ENCODE results near the gene PCDHGA5.
"Not testable (repeated sequence)": the region's sequence is repeated elsewhere in the genome, so short reads cannot be mapped to it uniquely, and the experiment has no call there.

Gene PCDHGA5

GRCh38 chr5:141394401-141395187, 30.6 kb downstream of the PCDHGA5 start:
- H3K9me3 ChIP-seq (ENCODE audit: insufficient read depth, low read depth, low read length): peaks cover 86% of the 10 kb centered on the region
- not testable (repeated sequence) for H3K4me3 ChIP-seq (ENCODE audit: low read length); H3K27ac ChIP-seq (ENCODE audit: low read length); H3K36me3 ChIP-seq (ENCODE audit: insufficient read depth, low read depth, low read length); H3K9ac ChIP-seq (ENCODE audit: low read depth, low read length); H3K4me1 ChIP-seq (ENCODE audit: insufficient read depth, low read length); H3K27me3 ChIP-seq (ENCODE audit: insufficient read depth, low read length)

GRCh38 chr5:141397756-141398551, 34.0 kb downstream of the PCDHGA5 start, which contains the start of gene PCDHGB5:
Gene PCDHGB5, plus strand, starts transcription at chr5:141397947. Its CDS starts 181 bp downstream, at chr5:141398128.
- H3K27ac ChIP-seq (ENCODE audit: low read length); H3K4me3 ChIP-seq (ENCODE audit: low read length); H3K9ac ChIP-seq (ENCODE audit: low read depth, low read length); H3K4me1 ChIP-seq (ENCODE audit: insufficient read depth, low read length); H3K36me3 ChIP-seq (ENCODE audit: insufficient read depth, low read depth, low read length); H3K27me3 ChIP-seq (ENCODE audit: insufficient read depth, low read length): not testable (repeated sequence)
- peaks cover 79% of the 10 kb centered on the region for H3K9me3 ChIP-seq (ENCODE audit: insufficient read depth, low read depth, low read length)

- Histone ChIP-seq H3K27ac (ENCODE audit: low read length) (no peak overlapping the region), H3K4me3 (ENCODE audit: low read length) (no peak overlapping the region), H3K9ac (ENCODE audit: low read depth, low read length) (no peak overlapping the region), H3K27me3 (ENCODE audit: insufficient read depth, low read length) (no peaks in the 10 kb centered on the region), H3K36me3 (ENCODE audit: insufficient read depth, low read depth, low read length) (no peaks in the 10 kb centered on the region), H3K9me3 (ENCODE audit: insufficient read depth, low read depth, low read length) (peaks cover 74% of the 10 kb centered on the region), H3K4me1 (ENCODE audit: insufficient read depth, low read length) (no peaks in the 10 kb centered on the region)
These were observed 34.6 kb downstream of the PCDHGA5 start for GRCh38 chr5:141398608-141399007.

- Histone ChIP-seq H3K9me3 (ENCODE audit: insufficient read depth, low read depth, low read length) (peaks cover 65% of the 10 kb centered on the region), H3K4me1 (ENCODE audit: insufficient read depth, low read length) (no peaks in the 10 kb centered on the region), H3K4me3 (ENCODE audit: low read length) (no peak overlapping the region)
These were observed 35.7 kb downstream of the PCDHGA5 start for GRCh38 chr5:141399555-141400258.

GRCh38 chr5:141402553-141403243, 38.7 kb downstream of the PCDHGA5 start, which contains the start of gene PCDHGA9:
Gene PCDHGA9, plus strand, starts transcription at chr5:141402778. Its CDS starts 175 bp downstream, at chr5:141402953.
- Histone ChIP-seq H3K9me3 (ENCODE audit: insufficient read depth, low read depth, low read length) (peaks cover 38% of the 10 kb centered on the region), H3K9ac (ENCODE audit: low read depth, low read length) (no peak within 1 kb of the TSS)

More at GRCh38 chr5:141399555-141400258, 35.7 kb downstream of the PCDHGA5 start:
- H3K27ac ChIP-seq (ENCODE audit: low read length): no peak overlapping the region
- no peak overlapping the region for H3K9ac ChIP-seq (ENCODE audit: low read depth, low read length)
- no peaks in the 10 kb centered on the region for H3K36me3 ChIP-seq (ENCODE audit: insufficient read depth, low read depth, low read length)
- no peaks in the 10 kb centered on the region for H3K27me3 ChIP-seq (ENCODE audit: insufficient read depth, low read length)

GRCh38 chr5:141403387-141403786, 39.4 kb downstream of the PCDHGA5 start:
- H3K27ac ChIP-seq (ENCODE audit: low read length): no peak overlapping the region
- no peak overlapping the region for H3K9ac ChIP-seq (ENCODE audit: low read depth, low read length)
- peaks cover under 1% of the 10 kb centered on the region; the same call in 1 of the 2 replicates for H3K27me3 ChIP-seq (ENCODE audit: insufficient read depth, low read length)
- no peaks in the 10 kb centered on the region for H3K36me3 ChIP-seq (ENCODE audit: insufficient read depth, low read depth, low read length)
- no peaks in the 10 kb centered on the region for H3K4me1 ChIP-seq (ENCODE audit: insufficient read depth, low read length)
- H3K4me3 ChIP-seq (ENCODE audit: low read length): no peak overlapping the region
- peaks cover 37% of the 10 kb centered on the region for H3K9me3 ChIP-seq (ENCODE audit: insufficient read depth, low read depth, low read length)

More at GRCh38 chr5:141402553-141403243, 38.7 kb downstream of the PCDHGA5 start, which contains the start of gene PCDHGA9:
- Histone ChIP-seq H3K4me3 (ENCODE audit: low read length) (no peak within 1 kb of the TSS), H3K27me3 (ENCODE audit: insufficient read depth, low read length) (no peaks in the 10 kb centered on the region), H3K4me1 (ENCODE audit: insufficient read depth, low read length) (no peaks in the 10 kb centered on the region), H3K27ac (ENCODE audit: low read length) (no peak within 1 kb of the TSS), H3K36me3 (ENCODE audit: insufficient read depth, low read depth, low read length) (no peaks in the 10 kb centered on the region)

- not testable (repeated sequence) for H3K27ac ChIP-seq (ENCODE audit: low read length); H3K4me1 ChIP-seq (ENCODE audit: insufficient read depth, low read length); H3K36me3 ChIP-seq (ENCODE audit: insufficient read depth, low read depth, low read length)
- peaks cover 16% of the 10 kb centered on the region; the same call in 1 of the 2 replicates for H3K9me3 ChIP-seq (ENCODE audit: insufficient read depth, low read depth, low read length)
- peak within 1 kb of the TSS; percentile 84 for H3K4me3 ChIP-seq (ENCODE audit: low read length)
- peaks cover 12% of the 10 kb centered on the region for H3K27me3 ChIP-seq (ENCODE audit: insufficient read depth, low read length)
- peak within 1 kb of the TSS; percentile 76 for H3K9ac ChIP-seq (ENCODE audit: low read depth, low read length)
These were observed 44.0 kb downstream of the PCDHGA5 start, which contains the start of gene PCDHGB6 for GRCh38 chr5:141407790-141408505. Gene PCDHGB6, plus strand, starts transcription at chr5:141408021. Its CDS starts 182 bp downstream, at chr5:141408203.

GRCh38 chr5:141409598-141410306, 45.8 kb downstream of the PCDHGA5 start:
- Histone ChIP-seq H3K36me3 (ENCODE audit: insufficient read depth, low read depth, low read length) (no peaks in the 10 kb centered on the region), H3K4me1 (ENCODE audit: insufficient read depth, low read length) (no peaks in the 10 kb centered on the region), H3K9ac (ENCODE audit: low read depth, low read length) (no peak overlapping the region), H3K27ac (ENCODE audit: low read length) (no peak overlapping the region), H3K27me3 (ENCODE audit: insufficient read depth, low read length) (peaks cover 12% of the 10 kb centered on the region), H3K9me3 (ENCODE audit: insufficient read depth, low read depth, low read length) (peaks cover 27% of the 10 kb centered on the region), H3K4me3 (ENCODE audit: low read length) (no peak overlapping the region)

GRCh38 chr5:141411575-141411974, 47.6 kb downstream of the PCDHGA5 start:
- Histone ChIP-seq H3K4me1 (ENCODE audit: insufficient read depth, low read length) (no peaks in the 10 kb centered on the region), H3K27me3 (ENCODE audit: insufficient read depth, low read length) (peaks cover 12% of the 10 kb centered on the region), H3K4me3 (ENCODE audit: low read length) (no peak overlapping the region), H3K36me3 (ENCODE audit: insufficient read depth, low read depth, low read length) (no peaks in the 10 kb centered on the region), H3K9me3 (ENCODE audit: insufficient read depth, low read depth, low read length) (peaks cover 27% of the 10 kb centered on the region), H3K27ac (ENCODE audit: low read length) (no peak overlapping the region), H3K9ac (ENCODE audit: low read depth, low read length) (no peak overlapping the region)
